ENCODE measurements around the gene FNDC3B. TPM values are rescaled to one million over a fixed set of nuclear protein-coding genes. Genes with fewer than 3 reads are reported as not detected.

FNDC3B gene
- total RNA-seq, 5 donors from 2014 or later (not counting 1 experiment from before 2014, with no cell fraction given) = 18.1 to 46.5 (median 23.5) TPM

DNA sequence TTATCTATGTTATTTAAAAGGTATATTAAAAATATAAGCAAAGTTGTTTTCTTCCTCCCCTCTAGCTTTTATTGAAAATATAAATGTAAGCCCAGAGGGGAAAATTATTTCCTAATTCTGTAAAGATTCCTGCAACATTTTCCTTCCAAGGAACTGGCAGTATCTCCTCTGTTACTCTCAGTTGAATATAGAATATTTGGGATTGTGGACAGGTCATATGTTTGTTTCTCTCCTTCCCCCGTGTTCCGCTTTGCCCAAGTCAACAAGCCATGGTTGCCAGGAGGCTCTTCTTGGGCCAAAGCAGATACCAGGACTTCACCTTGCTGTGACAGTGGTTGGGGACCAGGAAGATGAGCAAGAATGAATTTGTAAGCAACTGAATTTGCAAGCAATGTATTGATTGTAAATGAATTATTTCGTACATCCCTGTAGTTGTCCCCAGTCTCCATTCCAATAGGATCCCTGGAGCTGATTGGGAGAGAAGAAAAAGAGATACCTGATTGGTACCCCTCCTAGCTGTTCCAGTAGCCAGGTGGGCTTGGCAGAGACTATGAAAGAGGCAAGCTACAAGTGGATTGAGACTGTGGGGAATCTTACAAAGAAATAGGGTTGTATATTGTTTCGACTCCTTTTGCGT lies 130.8 kb downstream of the FNDC3B start:
- Mint-ChIP-seq H3K9me3 (no peaks in the 10 kb centered on the region), H3K36me3 (peaks cover 5% of the 10 kb centered on the region), H3K4me1 (peaks cover 0 to 28% (median 6%) of the 10 kb centered on the region in 3 donors), H3K27ac (no peak overlapping the region), H3K4me3 (no peak overlapping the region), H3K27me3 (no peaks in the 10 kb centered on the region)
- no peak for DNase-seq
- peaks cover 0 to 2% of the 10 kb centered on the region in 2 donors for H3K36me3 ChIP-seq (ENCODE audit: control insufficient read depth in 2 of 2, extremely low read depth in 1 of 2, insufficient read depth in 1 of 2, low read length in 1 of 2)
- no peak overlapping the region for H3K4me3 ChIP-seq (ENCODE audit: control insufficient read depth in 1 of 2, extremely low read depth in 1 of 2, low read length in 1 of 2)
- POLR2A ChIA-PET = no interaction called here
- WGBS (ENCODE audit: insufficient coverage) = no CpG with 5 or more reads among the region's 5 CpGs
- no peaks in the 10 kb centered on the region for H3K9me3 ChIP-seq
- CTCF ChIA-PET = no interaction called here
- H3K27me3 ChIP-seq (replicated peaks in 1 of 2; ENCODE audit: control insufficient read depth in 2 of 2, extremely low read depth in 1 of 2, insufficient read depth in 2 of 2, low read length in 1 of 2) = no peaks in the 10 kb centered on the region
- no peaks in the 10 kb centered on the region for H3K4me1 ChIP-seq (ENCODE audit: control insufficient read depth in 1 of 2, extremely low read depth in 1 of 2, insufficient read depth in 2 of 2, low read length in 2 of 2)
- no peak for ATAC-seq (replicated peaks in 1 of 4)
- H3K27ac ChIP-seq (ENCODE audit: low read length) = no peak overlapping the region

GRCh38 chr3:172170841-172171240 lies 131.5 kb downstream of the FNDC3B start:
- ChIA-PET POLR2A (no interaction called here), CTCF (interaction anchor here in 1 of 2 donors (0.6 kb wide), 1 partner anchor 1542 kb away, joined by 3 read pairs; no protein-coding TSS in a partner anchor)
- ATAC-seq (replicated peaks in 1 of 4) (no peak), DNase-seq (no peak)
- Histone ChIP-seq H3K27ac (ENCODE audit: low read length) (no peak overlapping the region), H3K4me3 (ENCODE audit: control insufficient read depth in 1 of 2, extremely low read depth in 1 of 2, low read length in 1 of 2) (no peak overlapping the region), H3K4me1 (ENCODE audit: control insufficient read depth in 1 of 2, extremely low read depth in 1 of 2, insufficient read depth in 2 of 2, low read length in 2 of 2) (no peaks in the 10 kb centered on the region), H3K36me3 (ENCODE audit: control insufficient read depth in 2 of 2, extremely low read depth in 1 of 2, insufficient read depth in 1 of 2, low read length in 1 of 2) (peaks cover 0 to 2% of the 10 kb centered on the region in 2 donors), H3K9me3 (no peaks in the 10 kb centered on the region), H3K27me3 (replicated peaks in 1 of 2; ENCODE audit: control insufficient read depth in 2 of 2, extremely low read depth in 1 of 2, insufficient read depth in 2 of 2, low read length in 1 of 2) (no peaks in the 10 kb centered on the region)
- H3K27ac Mint-ChIP-seq = no peak overlapping the region
- peaks cover 0 to 31% (median 6%) of the 10 kb centered on the region in 3 donors for H3K4me1 Mint-ChIP-seq
- H3K4me3 Mint-ChIP-seq = no peak overlapping the region
- H3K27me3 Mint-ChIP-seq = no peaks in the 10 kb centered on the region
- peaks cover 5% of the 10 kb centered on the region for H3K36me3 Mint-ChIP-seq
- no peaks in the 10 kb centered on the region for H3K9me3 Mint-ChIP-seq

GRCh38 chr3:172171396-172172075 lies 132.2 kb downstream of the FNDC3B start:
- H3K27ac Mint-ChIP-seq = no peak overlapping the region
- ChIA-PET CTCF (interaction anchor here in 1 of 2 donors (0.6 kb wide), 1 partner anchor 1541 kb away, joined by 3 read pairs; no protein-coding TSS in a partner anchor), POLR2A (no interaction called here)
- DNase-seq (no peak), ATAC-seq (replicated peaks in 1 of 4) (no peak)
- peaks cover 0 to 31% (median 7%) of the 10 kb centered on the region in 3 donors for H3K4me1 Mint-ChIP-seq
- Histone ChIP-seq H3K9me3 (no peaks in the 10 kb centered on the region), H3K27ac (ENCODE audit: low read length) (no peak overlapping the region), H3K36me3 (ENCODE audit: control insufficient read depth in 2 of 2, extremely low read depth in 1 of 2, insufficient read depth in 1 of 2, low read length in 1 of 2) (peaks cover 0 to 2% of the 10 kb centered on the region in 2 donors), H3K4me1 (ENCODE audit: control insufficient read depth in 1 of 2, extremely low read depth in 1 of 2, insufficient read depth in 2 of 2, low read length in 2 of 2) (no peaks in the 10 kb centered on the region), H3K27me3 (replicated peaks in 1 of 2; ENCODE audit: control insufficient read depth in 2 of 2, extremely low read depth in 1 of 2, insufficient read depth in 2 of 2, low read length in 1 of 2) (no peaks in the 10 kb centered on the region), H3K4me3 (ENCODE audit: control insufficient read depth in 1 of 2, extremely low read depth in 1 of 2, low read length in 1 of 2) (no peak overlapping the region)
- H3K36me3 Mint-ChIP-seq = peaks cover 5% of the 10 kb centered on the region
- H3K27me3 Mint-ChIP-seq = no peaks in the 10 kb centered on the region
- H3K9me3 Mint-ChIP-seq = no peaks in the 10 kb centered on the region
- H3K4me3 Mint-ChIP-seq = no peak overlapping the region
- WGBS (ENCODE audit: insufficient coverage) = no CpG with 5 or more reads among the region's 2 CpGs

DNA sequence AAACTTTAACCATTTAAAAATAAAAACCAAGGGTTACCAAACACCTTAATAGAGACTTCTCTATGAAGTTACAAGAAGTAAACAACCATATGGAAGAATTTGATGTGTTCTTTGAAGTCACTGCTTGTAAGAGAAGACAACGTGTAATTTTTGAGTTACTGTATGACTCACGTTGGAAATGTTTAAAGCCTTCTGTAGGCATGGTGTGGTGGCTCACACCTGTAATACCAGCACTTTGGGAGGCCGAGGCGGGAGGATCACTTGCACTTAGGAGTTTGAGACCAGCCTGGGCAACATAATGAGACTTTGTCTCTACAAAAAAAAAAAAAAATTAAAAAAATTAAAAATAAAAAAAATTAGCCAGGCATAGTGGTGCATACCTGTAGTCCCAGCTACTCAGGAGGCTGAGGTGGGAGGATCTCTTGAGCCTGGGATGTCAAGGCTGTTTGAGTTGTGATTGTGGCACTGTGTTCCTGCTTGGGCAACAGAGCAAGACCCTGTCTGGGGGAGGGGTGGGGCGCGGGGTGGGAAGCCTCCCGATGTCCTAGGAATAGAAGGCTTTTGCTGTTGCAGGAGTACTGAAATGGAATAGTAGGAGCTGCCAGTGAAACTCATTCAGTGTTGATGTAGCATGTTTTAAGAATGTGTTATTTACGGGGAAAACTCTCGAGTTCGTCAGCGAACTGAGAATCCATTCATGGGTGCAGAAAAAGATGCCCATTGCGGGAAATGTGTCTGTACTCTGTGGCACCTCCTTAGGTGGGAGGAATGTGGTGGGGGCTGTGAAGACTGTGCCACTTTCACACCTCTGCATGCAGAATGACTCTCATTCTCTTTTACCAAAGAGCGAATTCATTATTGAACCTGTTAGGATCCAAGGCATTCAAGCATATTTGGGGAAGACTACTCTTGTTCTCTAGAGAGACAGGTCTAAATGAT lies 134.2 kb downstream of the FNDC3B start:
- H3K4me1 ChIP-seq (ENCODE audit: control insufficient read depth in 1 of 2, extremely low read depth in 1 of 2, insufficient read depth in 2 of 2, low read length in 2 of 2) = no peaks in the 10 kb centered on the region
- peak in 6 of 35 experiments; percentile 7 to 24 (median 16) for DNase-seq
- ChIA-PET CTCF (no interaction called here), POLR2A (interaction anchor here in 1 of 2 donors (0.6 kb wide), 1 partner anchor 45 kb away, joined by 4 read pairs; no protein-coding TSS in a partner anchor)
- H3K36me3 ChIP-seq (ENCODE audit: control insufficient read depth in 2 of 2, extremely low read depth in 1 of 2, insufficient read depth in 1 of 2, low read length in 1 of 2) = peaks cover 0 to 2% of the 10 kb centered on the region in 2 donors
- no peak overlapping the region for H3K27ac ChIP-seq (ENCODE audit: low read length)
- no peaks in the 10 kb centered on the region for H3K27me3 Mint-ChIP-seq
- H3K4me3 ChIP-seq (ENCODE audit: control insufficient read depth in 1 of 2, extremely low read depth in 1 of 2, low read length in 1 of 2) = no peak overlapping the region
- no peak overlapping the region for H3K27ac Mint-ChIP-seq
- no peak overlapping the region for H3K4me3 Mint-ChIP-seq
- WGBS (ENCODE audit: insufficient coverage) = 78% methylated on average over 10 of the region's 13 CpGs
- H3K9me3 Mint-ChIP-seq = no peaks in the 10 kb centered on the region
- H3K27me3 ChIP-seq (replicated peaks in 1 of 2; ENCODE audit: control insufficient read depth in 2 of 2, extremely low read depth in 1 of 2, insufficient read depth in 2 of 2, low read length in 1 of 2) = no peaks in the 10 kb centered on the region
- H3K36me3 Mint-ChIP-seq = peaks cover 5% of the 10 kb centered on the region
- no peaks in the 10 kb centered on the region for H3K9me3 ChIP-seq
- H3K4me1 Mint-ChIP-seq = peaks cover 0 to 30% (median 9%) of the 10 kb centered on the region in 3 donors
- ATAC-seq (replicated peaks in 1 of 4) = no peak

GRCh38 chr3:172174513-172175253 lies 135.3 kb downstream of the FNDC3B start:
- no peak overlapping the region for H3K27ac Mint-ChIP-seq
- H3K4me1 Mint-ChIP-seq = peaks cover 0 to 23% (median 5%) of the 10 kb centered on the region in 3 donors

GRCh38 chr3:172175254-172175599 lies 135.8 kb downstream of the FNDC3B start:
- Mint-ChIP-seq H3K4me1 (peaks cover 5 to 27% (median 5%) of the 10 kb centered on the region in 3 donors), H3K27ac (no peak overlapping the region), H3K27me3 (no peaks in the 10 kb centered on the region), H3K4me3 (no peak overlapping the region), H3K36me3 (peaks cover 3% of the 10 kb centered on the region), H3K9me3 (no peaks in the 10 kb centered on the region)
- no peak overlapping the region for H3K4me3 ChIP-seq (ENCODE audit: control insufficient read depth in 1 of 2, extremely low read depth in 1 of 2, low read length in 1 of 2)
- H3K36me3 ChIP-seq (ENCODE audit: control insufficient read depth in 2 of 2, extremely low read depth in 1 of 2, insufficient read depth in 1 of 2, low read length in 1 of 2) = no peaks in the 10 kb centered on the region
- no CpG with 5 or more reads among the region's 3 CpGs for WGBS (ENCODE audit: insufficient coverage)
- no peaks in the 10 kb centered on the region for H3K4me1 ChIP-seq (ENCODE audit: control insufficient read depth in 1 of 2, extremely low read depth in 1 of 2, insufficient read depth in 2 of 2, low read length in 2 of 2)
- CTCF ChIA-PET = no interaction called here
- no peak overlapping the region for H3K27ac ChIP-seq (ENCODE audit: low read length)
- ATAC-seq (replicated peaks in 1 of 4) (no peak), DNase-seq (no peak)
- H3K27me3 ChIP-seq (replicated peaks in 1 of 2; ENCODE audit: control insufficient read depth in 2 of 2, extremely low read depth in 1 of 2, insufficient read depth in 2 of 2, low read length in 1 of 2) = no peaks in the 10 kb centered on the region
- H3K9me3 ChIP-seq = no peaks in the 10 kb centered on the region
- POLR2A ChIA-PET = no interaction called here

More at GRCh38 chr3:172174513-172175253, 135.3 kb downstream of the FNDC3B start:
- CTCF ChIA-PET = no interaction called here
- H3K27me3 ChIP-seq (replicated peaks in 1 of 2; ENCODE audit: control insufficient read depth in 2 of 2, extremely low read depth in 1 of 2, insufficient read depth in 2 of 2, low read length in 1 of 2) = no peaks in the 10 kb centered on the region
- no peaks in the 10 kb centered on the region for H3K27me3 Mint-ChIP-seq
- peaks cover 0 to under 1% of the 10 kb centered on the region in 2 donors for H3K36me3 ChIP-seq (ENCODE audit: control insufficient read depth in 2 of 2, extremely low read depth in 1 of 2, insufficient read depth in 1 of 2, low read length in 1 of 2)
- no peak overlapping the region for H3K4me3 ChIP-seq (ENCODE audit: control insufficient read depth in 1 of 2, extremely low read depth in 1 of 2, low read length in 1 of 2)
- H3K4me3 Mint-ChIP-seq = no peak overlapping the region
- H3K9me3 ChIP-seq = no peaks in the 10 kb centered on the region
- WGBS (ENCODE audit: insufficient coverage) = 85% methylated on average over 2 of the region's 7 CpGs
- no peak overlapping the region for H3K27ac ChIP-seq (ENCODE audit: low read length)
- DNase-seq (no peak), ATAC-seq (replicated peaks in 1 of 4) (no peak)
- POLR2A ChIA-PET = interaction anchor here in 1 of 2 donors (0.6 kb wide), 1 partner anchor 47 kb away, joined by 4 read pairs; no protein-coding TSS in a partner anchor
- H3K36me3 Mint-ChIP-seq = no peaks in the 10 kb centered on the region
- H3K4me1 ChIP-seq (ENCODE audit: control insufficient read depth in 1 of 2, extremely low read depth in 1 of 2, insufficient read depth in 2 of 2, low read length in 2 of 2) = no peaks in the 10 kb centered on the region
- H3K9me3 Mint-ChIP-seq = no peaks in the 10 kb centered on the region

Measured in T-cell (primary cell).